HG02885 (cell line): ENCODE measurements around the gene TCEA3.

Experiments used
- ATAC-seq: cut with Tn5 transposase; IDR thresholded peaks from one replicate; pipeline ENCODE4 v1.9.1; 2021; ENCODE audit warnings: mild to moderate bottlenecking; ENCODE audit not compliant: unreplicated experiment, poor library complexity

Gene TCEA3

GRCh38 chr1:23343221-23344110 lies 81.1 kb downstream of the TCEA3 start:
- peak; percentile 10 for ATAC-seq

- ATAC-seq = no peak
Measured at GRCh38 chr1:23341931-23342692, 82.4 kb downstream of the TCEA3 start.

- ATAC-seq = no peak
Measured at GRCh38 chr1:23339632-23340031, 84.9 kb downstream of the TCEA3 start.

- no peak for ATAC-seq
Measured at GRCh38 chr1:23337869-23338268, 86.7 kb downstream of the TCEA3 start.

- no peak for ATAC-seq
Measured at GRCh38 chr1:23331713-23332112, 92.8 kb downstream of the TCEA3 start.
